Panc1 (cell line): ENCODE results near the gene ZNF20. TPM values are rescaled to one million over a fixed set of nuclear protein-coding genes. Genes with fewer than 3 reads are reported as not detected.

Experiments
- ATAC-seq: fragments of 200-7000 bp; cut with Tn5 transposase; 2 replicates; pipeline ENCODE4 v1.9.1; 2020; ENCODE audit warnings: mild to moderate bottlenecking, moderate library complexity
- BruUV-seq: library from RNA; stranded (reverse); fragments of 400-500 nt; replicated peaks from 2 replicates; lab custom pipeline; 2021; lab: Mats Ljungman, UMichigan
- CTCF ChIA-PET: fragments of 300-600 bp; sonication (Branson Sonifier 250); formaldehyde crosslinking; loops from one replicate; lab custom pipeline; 2022; ENCODE audit warnings: antibody characterized with exemption; lab: Charles Lee
- POLR2A ChIA-PET: fragments of 300-600 bp; sonication (Branson Sonifier 250); formaldehyde crosslinking; loops from one replicate; lab custom pipeline; 2022; ENCODE audit warnings: antibody characterized with exemption; lab: Charles Lee
- DNase-seq: peaks from one replicate; pipeline ENCODE4 v3.0.0-alpha.2; 2010; ENCODE audit warnings: low read depth, low spot score
- H3K27ac ChIP-seq: 2 replicates; pipeline ENCODE4 v1.5.1; 2011; ENCODE audit warnings: mild to moderate bottlenecking, low read length, inconsistent platforms
- H3K27me3 ChIP-seq: fragments of 200-500 bp; sonication (Bioruptor generic); 2 replicates; pipeline ENCODE4 v1.6.0; 2014; ENCODE audit warnings: low read length, inconsistent platforms; ENCODE audit not compliant: control insufficient read depth, insufficient read depth
- H3K36me3 ChIP-seq: fragments of 200-500 bp; sonication (Bioruptor generic); 2 replicates; pipeline ENCODE4 v1.5.1; 2014; ENCODE audit warnings: inconsistent platforms, mild to moderate bottlenecking, low read length, moderate library complexity; ENCODE audit not compliant: control insufficient read depth, insufficient read depth
- H3K4me1 ChIP-seq: 2 replicates; pipeline ENCODE4 v1.5.1; 2011; ENCODE audit warnings: inconsistent platforms, mild to moderate bottlenecking, low read length, moderate library complexity; ENCODE audit not compliant: control insufficient read depth, insufficient read depth
- H3K4me3 ChIP-seq, 2 experiments: 2 replicates each; pipeline ENCODE4 v1.5.1; 2011 to 2012; ENCODE audit warnings: low read depth in 2 of 2, low read length in 2 of 2, mild to moderate bottlenecking in 2 of 2, inconsistent platforms in 1 of 2, moderate library complexity in 1 of 2
- H3K9me3 ChIP-seq: fragments of 200-500 bp; sonication (Bioruptor generic); 2 replicates; pipeline ENCODE4 v1.5.1; 2014; ENCODE audit warnings: low read depth, mild to moderate bottlenecking, inconsistent platforms, low read length, moderate library complexity; ENCODE audit not compliant: control insufficient read depth, insufficient read depth
- POLR2AphosphoS5 ChIP-seq: IDR thresholded peaks from 2 replicates; pipeline ENCODE4 v1.6.1; 2012; ENCODE audit warnings: mild to moderate bottlenecking, low read depth, low read length, moderate library complexity
- SIN3A ChIP-seq: IDR thresholded peaks from 2 replicates; pipeline ENCODE4 v1.6.1; 2012; ENCODE audit warnings: low read depth, mild to moderate bottlenecking, low read length, moderate library complexity, borderline replicate concordance; ENCODE audit not compliant: insufficient read depth
- TCF7L2 ChIP-seq: IDR thresholded peaks from 2 replicates; pipeline ENCODE4 v1.6.1; 2011; ENCODE audit warnings: mild to moderate bottlenecking, low read depth, low read length, inconsistent platforms
- in situ Hi-C: cut with HindIII; loops from 2 replicates; pipeline ENCODE4 v1.10.0; 2016; ENCODE audit warnings: low sequenced_read_pairs, low pct_unique_long_range_greater_than_20kb
- intact Hi-C: fragments of 100-400 bp; cut with micrococcal nuclease; formaldehyde crosslinking; loops from one replicate; pipeline ENCODE4 v1.10.0; 2022; ENCODE audit not compliant: unreplicated experiment
- total RNA-seq: library from RNA; stranded (reverse); gene quantifications from one replicate; pipeline ENCODE4 v1.2.1, GENCODE V29; 2021; ENCODE audit not compliant: unreplicated experiment
- TF ChIP-seq, protein P1 (sequence below): fragments of 450-650 bp; IDR thresholded peaks from 2 replicates; pipeline ENCODE4 v1.5.1; 2017; ENCODE audit warnings: mild to moderate bottlenecking
- TF ChIP-seq, protein P2 (sequence below), 2 experiments: IDR thresholded peaks; 2 replicates each; pipeline ENCODE4 v1.6.1; 2011 to 2012; ENCODE audit warnings: low read depth in 2 of 2, control low read depth in 1 of 2, low read length in 1 of 2, mild to moderate bottlenecking in 1 of 2, moderate library complexity in 1 of 2; ENCODE audit not compliant: insufficient read depth in 1 of 2

The ZNF20 gene
- total RNA-seq, 1 experiment from 2014 or later = 4.9 TPM

DNA sequence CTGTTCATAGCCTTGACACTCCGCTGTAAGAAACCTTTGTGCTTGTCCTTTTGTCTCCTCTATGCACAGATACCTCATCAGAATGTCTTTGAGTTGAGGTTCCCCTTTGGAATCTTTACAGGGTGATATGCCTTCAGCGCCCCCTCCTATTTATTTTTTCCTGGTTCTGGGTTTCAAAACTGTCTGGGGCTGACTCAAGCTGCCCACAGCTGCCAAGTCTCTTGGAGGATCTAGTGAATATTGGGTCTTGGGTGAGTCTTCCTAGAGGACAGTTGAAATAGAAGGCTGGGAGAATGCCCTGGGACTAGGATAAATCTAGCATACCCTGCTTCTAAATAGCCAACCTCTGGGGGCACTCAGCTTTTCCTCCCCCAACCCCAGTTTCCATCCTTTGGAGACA is 23.7 kb upstream of the ZNF20 start:
- no peak for ATAC-seq
- no peaks in the 10 kb centered on the region for H3K36me3 ChIP-seq
- no peaks in the 10 kb centered on the region for H3K27me3 ChIP-seq
- BruUV-seq = no TSS peak
- no peaks in the 10 kb centered on the region for H3K4me1 ChIP-seq
- intact Hi-C loops (no loop called here), in situ Hi-C loops (no loop called here)
- no peaks in the 10 kb centered on the region for H3K9me3 ChIP-seq
- peak overlapping the region; percentile 71 to 85 for H3K4me3 ChIP-seq
- POLR2A ChIA-PET = interaction anchor here (0.6 kb wide), 1 partner anchor 360 kb away, joined by 15 read pairs; no protein-coding TSS in a partner anchor
- DNase-seq = no peak
- TF ChIP-seq, protein P1, sequence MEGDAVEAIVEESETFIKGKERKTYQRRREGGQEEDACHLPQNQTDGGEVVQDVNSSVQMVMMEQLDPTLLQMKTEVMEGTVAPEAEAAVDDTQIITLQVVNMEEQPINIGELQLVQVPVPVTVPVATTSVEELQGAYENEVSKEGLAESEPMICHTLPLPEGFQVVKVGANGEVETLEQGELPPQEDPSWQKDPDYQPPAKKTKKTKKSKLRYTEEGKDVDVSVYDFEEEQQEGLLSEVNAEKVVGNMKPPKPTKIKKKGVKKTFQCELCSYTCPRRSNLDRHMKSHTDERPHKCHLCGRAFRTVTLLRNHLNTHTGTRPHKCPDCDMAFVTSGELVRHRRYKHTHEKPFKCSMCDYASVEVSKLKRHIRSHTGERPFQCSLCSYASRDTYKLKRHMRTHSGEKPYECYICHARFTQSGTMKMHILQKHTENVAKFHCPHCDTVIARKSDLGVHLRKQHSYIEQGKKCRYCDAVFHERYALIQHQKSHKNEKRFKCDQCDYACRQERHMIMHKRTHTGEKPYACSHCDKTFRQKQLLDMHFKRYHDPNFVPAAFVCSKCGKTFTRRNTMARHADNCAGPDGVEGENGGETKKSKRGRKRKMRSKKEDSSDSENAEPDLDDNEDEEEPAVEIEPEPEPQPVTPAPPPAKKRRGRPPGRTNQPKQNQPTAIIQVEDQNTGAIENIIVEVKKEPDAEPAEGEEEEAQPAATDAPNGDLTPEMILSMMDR = no peak
- TF ChIP-seq POLR2AphosphoS5 (no peak), SIN3A (no peak), TCF7L2 (no peak)
- TF ChIP-seq, protein P2, sequence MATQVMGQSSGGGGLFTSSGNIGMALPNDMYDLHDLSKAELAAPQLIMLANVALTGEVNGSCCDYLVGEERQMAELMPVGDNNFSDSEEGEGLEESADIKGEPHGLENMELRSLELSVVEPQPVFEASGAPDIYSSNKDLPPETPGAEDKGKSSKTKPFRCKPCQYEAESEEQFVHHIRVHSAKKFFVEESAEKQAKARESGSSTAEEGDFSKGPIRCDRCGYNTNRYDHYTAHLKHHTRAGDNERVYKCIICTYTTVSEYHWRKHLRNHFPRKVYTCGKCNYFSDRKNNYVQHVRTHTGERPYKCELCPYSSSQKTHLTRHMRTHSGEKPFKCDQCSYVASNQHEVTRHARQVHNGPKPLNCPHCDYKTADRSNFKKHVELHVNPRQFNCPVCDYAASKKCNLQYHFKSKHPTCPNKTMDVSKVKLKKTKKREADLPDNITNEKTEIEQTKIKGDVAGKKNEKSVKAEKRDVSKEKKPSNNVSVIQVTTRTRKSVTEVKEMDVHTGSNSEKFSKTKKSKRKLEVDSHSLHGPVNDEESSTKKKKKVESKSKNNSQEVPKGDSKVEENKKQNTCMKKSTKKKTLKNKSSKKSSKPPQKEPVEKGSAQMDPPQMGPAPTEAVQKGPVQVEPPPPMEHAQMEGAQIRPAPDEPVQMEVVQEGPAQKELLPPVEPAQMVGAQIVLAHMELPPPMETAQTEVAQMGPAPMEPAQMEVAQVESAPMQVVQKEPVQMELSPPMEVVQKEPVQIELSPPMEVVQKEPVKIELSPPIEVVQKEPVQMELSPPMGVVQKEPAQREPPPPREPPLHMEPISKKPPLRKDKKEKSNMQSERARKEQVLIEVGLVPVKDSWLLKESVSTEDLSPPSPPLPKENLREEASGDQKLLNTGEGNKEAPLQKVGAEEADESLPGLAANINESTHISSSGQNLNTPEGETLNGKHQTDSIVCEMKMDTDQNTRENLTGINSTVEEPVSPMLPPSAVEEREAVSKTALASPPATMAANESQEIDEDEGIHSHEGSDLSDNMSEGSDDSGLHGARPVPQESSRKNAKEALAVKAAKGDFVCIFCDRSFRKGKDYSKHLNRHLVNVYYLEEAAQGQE (IDR thresholded peaks at IDR 0.05; ENCODE audit: insufficient read depth in 1 of 2, low read depth in 2 of 2, low read length in 1 of 2) = no peak
- CTCF ChIA-PET = no interaction called here
- peak overlapping the region; percentile 88 for H3K27ac ChIP-seq

DNA sequence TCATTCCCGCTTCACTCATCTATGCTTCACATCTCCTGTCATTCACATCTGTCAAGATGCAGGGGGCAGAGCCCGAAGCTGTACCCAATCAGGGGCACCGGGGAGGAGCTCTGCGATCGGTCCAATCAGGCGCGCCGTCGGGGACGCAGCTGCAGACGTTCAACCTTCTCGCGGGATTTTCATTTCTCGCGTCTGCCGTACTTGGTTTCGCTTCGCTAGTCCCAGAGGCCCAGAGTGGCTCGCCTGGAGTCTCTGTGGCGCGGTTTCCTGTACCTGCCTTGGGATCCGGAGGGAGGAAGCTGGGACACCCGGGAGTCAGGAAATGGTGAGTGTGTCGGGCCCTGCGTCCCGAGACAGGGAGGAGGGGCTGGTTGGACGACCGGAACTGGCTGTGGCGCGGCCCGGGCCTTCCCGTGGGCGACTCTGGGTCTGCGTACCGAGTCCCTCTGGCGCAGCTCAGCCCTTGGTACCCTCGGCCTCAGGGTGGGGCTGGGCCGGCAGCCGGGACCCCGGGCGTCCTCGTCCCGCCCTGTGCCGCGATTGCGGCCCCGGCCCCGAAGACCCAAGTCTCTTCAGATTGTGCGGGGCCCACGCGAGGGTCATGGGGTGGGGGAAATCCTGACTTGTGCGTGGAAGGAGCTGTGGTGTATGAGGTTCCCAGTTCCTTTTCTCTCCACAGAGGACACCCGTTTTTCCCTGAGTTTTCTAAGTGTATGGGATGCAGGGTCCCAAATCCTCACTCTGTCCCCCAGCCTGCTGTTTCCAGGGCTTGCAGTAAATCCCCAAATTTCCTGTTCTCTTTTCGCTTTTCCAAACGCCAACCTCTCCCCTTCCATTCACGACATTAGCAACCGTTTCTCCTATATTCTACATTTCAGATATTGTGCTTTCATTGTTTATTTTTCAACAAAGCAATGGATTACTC is 23.0 kb upstream of the ZNF20 start, which contains the start of gene ZNF136:
Gene ZNF136, plus strand, starts transcription at position 215 of the 925 bp plus-strand sequence. Its CDS starts 108 bp downstream, at position 323.
- Histone ChIP-seq H3K4me3 (peak within 1 kb of the TSS; percentile 71 to 85), H3K27ac (peak within 1 kb of the TSS; percentile 88), H3K9me3 (no peaks in the 10 kb centered on the region), H3K4me1 (no peaks in the 10 kb centered on the region), H3K27me3 (no peaks in the 10 kb centered on the region), H3K36me3 (no peaks in the 10 kb centered on the region)
- in situ Hi-C loops = no loop called here
- ChIA-PET POLR2A (interaction anchor here (0.6 kb wide), 2 partner anchors 76 to 360 kb away, joined by 10 to 15 read pairs; no protein-coding TSS in a partner anchor), CTCF (no interaction called here)
- peak; percentile 75; the same call in 1 of the 2 replicates for TF ChIP-seq SIN3A
- TF ChIP-seq, protein P1 = no peak
- TF ChIP-seq, protein P2 (IDR thresholded peaks at IDR 0.05; ENCODE audit: insufficient read depth in 1 of 2, low read depth in 2 of 2, low read length in 1 of 2) = no peak
- peak; percentile 46; the same call in 1 of the 2 replicates for TF ChIP-seq POLR2AphosphoS5
- no peak for TF ChIP-seq TCF7L2
- BruUV-seq = no TSS peak
- DNase-seq (no peak), ATAC-seq (peak; percentile 98)
- intact Hi-C loops = no loop called here
